Measurements from ENCODE around the gene RAB3D.
"Not testable (repeated sequence)": the region's sequence is repeated elsewhere in the genome, so short reads cannot be mapped to it uniquely, and the experiment has no call there.

RAB3D gene

DNA sequence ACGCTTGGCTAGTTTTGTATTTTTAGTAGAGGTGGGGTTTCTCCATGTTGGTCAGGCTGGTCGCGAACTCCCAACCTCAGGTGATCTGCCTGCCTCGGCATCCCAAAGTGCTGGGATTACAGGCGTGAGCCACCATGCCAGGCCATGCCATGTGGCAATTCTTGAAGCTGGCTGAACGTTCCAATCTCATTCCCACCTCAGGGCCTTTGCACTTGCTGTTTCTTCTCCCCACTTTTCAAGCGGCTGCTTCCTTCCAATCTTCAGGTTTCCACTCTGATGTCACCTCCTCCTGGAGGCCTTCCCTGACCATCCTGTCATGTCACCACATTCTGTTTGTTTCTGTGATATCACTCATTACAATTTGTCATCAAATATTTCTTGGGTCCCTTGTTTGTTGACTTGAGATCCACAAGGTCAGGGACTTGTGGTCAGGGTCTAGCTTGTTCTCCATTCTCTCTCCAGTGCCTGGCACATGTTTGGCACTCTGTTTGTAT is 40.4 kb upstream of the RAB3D start:
- ATAC-seq = no peak
- no peak for TF ChIP-seq RARB (CRISPR knock-in tag; IDR thresholded peaks at IDR 0.05)
- no peak for TF ChIP-seq ZC3H10 (CRISPR knock-in tag; IDR thresholded peaks at IDR 0.05)
- TF ChIP-seq, protein P1, sequence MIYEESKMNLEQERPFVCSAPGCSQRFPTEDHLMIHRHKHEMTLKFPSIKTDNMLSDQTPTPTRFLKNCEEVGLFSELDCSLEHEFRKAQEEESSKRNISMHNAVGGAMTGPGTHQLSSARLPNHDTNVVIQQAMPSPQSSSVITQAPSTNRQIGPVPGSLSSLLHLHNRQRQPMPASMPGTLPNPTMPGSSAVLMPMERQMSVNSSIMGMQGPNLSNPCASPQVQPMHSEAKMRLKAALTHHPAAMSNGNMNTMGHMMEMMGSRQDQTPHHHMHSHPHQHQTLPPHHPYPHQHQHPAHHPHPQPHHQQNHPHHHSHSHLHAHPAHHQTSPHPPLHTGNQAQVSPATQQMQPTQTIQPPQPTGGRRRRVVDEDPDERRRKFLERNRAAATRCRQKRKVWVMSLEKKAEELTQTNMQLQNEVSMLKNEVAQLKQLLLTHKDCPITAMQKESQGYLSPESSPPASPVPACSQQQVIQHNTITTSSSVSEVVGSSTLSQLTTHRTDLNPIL (CRISPR knock-in tag; IDR thresholded peaks at IDR 0.05; ENCODE audit: low read depth) = no peak
- no peak for TF ChIP-seq TSHZ2 (CRISPR knock-in tag; IDR thresholded peaks at IDR 0.05)
- TF ChIP-seq ZNF8 (CRISPR knock-in tag; IDR thresholded peaks at IDR 0.05) = no peak
- no peak for TF ChIP-seq PATZ1 (CRISPR knock-in tag; IDR thresholded peaks at IDR 0.05; ENCODE audit: borderline replicate concordance)
- TF ChIP-seq BACH2 (CRISPR knock-in tag; IDR thresholded peaks at IDR 0.05; ENCODE audit: borderline replicate concordance) = no peak
- TF ChIP-seq, protein P2, sequence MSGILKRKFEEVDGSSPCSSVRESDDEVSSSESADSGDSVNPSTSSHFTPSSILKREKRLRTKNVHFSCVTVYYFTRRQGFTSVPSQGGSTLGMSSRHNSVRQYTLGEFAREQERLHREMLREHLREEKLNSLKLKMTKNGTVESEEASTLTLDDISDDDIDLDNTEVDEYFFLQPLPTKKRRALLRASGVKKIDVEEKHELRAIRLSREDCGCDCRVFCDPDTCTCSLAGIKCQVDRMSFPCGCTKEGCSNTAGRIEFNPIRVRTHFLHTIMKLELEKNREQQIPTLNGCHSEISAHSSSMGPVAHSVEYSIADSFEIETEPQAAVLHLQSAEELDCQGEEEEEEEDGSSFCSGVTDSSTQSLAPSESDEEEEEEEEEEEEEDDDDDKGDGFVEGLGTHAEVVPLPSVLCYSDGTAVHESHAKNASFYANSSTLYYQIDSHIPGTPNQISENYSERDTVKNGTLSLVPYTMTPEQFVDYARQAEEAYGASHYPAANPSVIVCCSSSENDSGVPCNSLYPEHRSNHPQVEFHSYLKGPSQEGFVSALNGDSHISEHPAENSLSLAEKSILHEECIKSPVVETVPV (CRISPR knock-in tag; IDR thresholded peaks at IDR 0.05) = no peak

DNA sequence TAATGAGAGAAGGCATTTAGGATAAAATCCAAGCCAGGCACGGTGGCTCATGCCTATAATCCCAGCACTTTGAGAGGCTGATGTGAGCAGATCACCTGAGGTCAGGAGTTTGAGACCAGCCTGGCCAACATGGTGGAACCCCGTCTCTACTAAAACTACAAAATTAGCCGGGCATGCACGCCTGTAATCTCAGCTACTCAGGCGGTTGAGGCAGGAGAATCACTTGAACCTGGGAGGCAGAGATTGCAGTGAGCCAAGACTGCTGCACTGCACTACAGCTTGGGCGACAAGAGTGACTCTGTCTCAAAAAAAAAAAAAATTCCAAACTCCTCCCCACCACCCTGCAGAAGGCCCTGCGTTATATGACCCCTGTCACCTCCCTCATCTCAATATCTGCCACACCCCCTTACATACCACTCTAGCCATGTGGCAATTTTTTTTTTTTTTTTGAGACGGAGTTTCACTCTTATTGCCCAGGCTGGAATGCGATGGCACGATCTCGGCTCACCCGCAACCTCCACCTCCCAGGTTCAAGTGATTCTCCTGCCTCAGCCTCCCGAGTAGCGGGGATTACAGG is 39.9 kb upstream of the RAB3D start:
- not testable (repeated sequence) for ATAC-seq
- TF ChIP-seq ZNF70 (CRISPR knock-in tag; IDR thresholded peaks at IDR 0.05) = peak; percentile 89

DNA sequence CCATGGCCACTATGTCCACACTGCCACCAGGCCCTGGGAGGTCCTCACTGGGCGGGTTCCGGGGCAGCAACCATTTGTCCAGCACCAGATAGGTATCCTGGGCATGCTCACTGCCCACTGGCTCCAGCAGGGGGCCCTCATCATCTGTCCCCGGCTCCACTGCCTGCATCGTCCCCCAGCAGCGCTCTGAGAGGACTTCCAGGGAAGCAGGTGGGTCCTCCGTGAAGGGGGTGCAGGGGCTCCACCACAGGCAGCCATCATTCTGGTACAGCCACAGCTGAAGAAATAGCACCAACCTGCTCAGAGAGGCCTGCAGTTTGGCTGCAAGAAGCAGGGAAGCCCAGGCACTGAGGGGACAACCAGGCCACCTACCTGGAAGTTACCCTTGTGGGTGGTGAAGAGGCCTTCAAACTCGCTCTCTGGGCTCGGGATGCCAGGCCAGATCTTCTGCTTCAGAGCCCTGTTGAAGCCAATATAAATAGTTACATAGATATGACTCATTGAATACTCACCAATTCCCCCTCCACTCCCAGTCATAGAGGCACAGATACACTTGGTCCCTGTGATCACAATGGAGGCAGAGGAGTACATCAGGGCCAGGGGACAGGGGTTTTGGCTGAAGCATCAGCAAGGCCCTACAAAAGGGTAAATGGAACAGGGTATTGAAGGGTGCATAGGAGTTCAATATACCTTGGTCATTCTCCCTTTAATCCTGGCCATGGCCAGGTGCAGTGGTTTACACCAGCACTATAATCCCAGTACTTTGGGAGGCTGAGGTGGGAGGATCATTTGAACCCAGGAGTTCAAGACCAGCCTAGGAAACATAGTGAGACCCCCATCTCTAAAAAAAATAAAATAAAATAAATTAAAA is 39.1 kb upstream of the RAB3D start:
- ATAC-seq = no peak
- TF ChIP-seq ZFP3 (CRISPR knock-in tag; IDR thresholded peaks at IDR 0.05) = peak; percentile 100
- TF ChIP-seq RARB (CRISPR knock-in tag; IDR thresholded peaks at IDR 0.05) = no peak
- no peak for TF ChIP-seq GLIS3 (CRISPR knock-in tag; IDR thresholded peaks at IDR 0.05)
- no peak for TF ChIP-seq PPARA (CRISPR knock-in tag; IDR thresholded peaks at IDR 0.05; ENCODE audit: borderline replicate concordance)

GRCh38 chr19:11377756-11378155 is 38.3 kb upstream of the RAB3D start:
- no peak for ATAC-seq
- TF ChIP-seq, protein P2 (CRISPR knock-in tag; IDR thresholded peaks at IDR 0.05) = no peak
- TF ChIP-seq RARB (CRISPR knock-in tag; IDR thresholded peaks at IDR 0.05) (no peak), POU6F1 (CRISPR knock-in tag; IDR thresholded peaks at IDR 0.05; ENCODE audit: borderline replicate concordance, low read depth) (no peak), ZNF70 (CRISPR knock-in tag; IDR thresholded peaks at IDR 0.05) (no peak), CSDC2 (CRISPR knock-in tag; IDR thresholded peaks at IDR 0.05) (no peak), ISL1 (CRISPR knock-in tag; IDR thresholded peaks at IDR 0.05) (no peak), PATZ1 (CRISPR knock-in tag; IDR thresholded peaks at IDR 0.05; ENCODE audit: borderline replicate concordance) (no peak)
